Testis (tissue), 3 donors: ENCODE measurements around the gene GCLM. TPM values are rescaled to one million over a fixed set of nuclear protein-coding genes. Genes with fewer than 3 reads are reported as not detected.

Experiments
- DNase-seq: peaks from one replicate; pipeline ENCODE4 v3.0.0-alpha.2; 2019
- H3K27ac ChIP-seq, 2 donors: fragments of 200-600 bp; sonication (generic); one replicate each; pipeline ENCODE4 v1.5.1; 2019
- H3K27me3 ChIP-seq: fragments of 200-600 bp; sonication (generic); one replicate; pipeline ENCODE4 v1.5.1; 2019
- H3K36me3 ChIP-seq: fragments of 200-600 bp; sonication (generic); one replicate; pipeline ENCODE4 v1.5.1; 2017; ENCODE audit warnings: low read depth; ENCODE audit errors: missing control alignments
- H3K4me1 ChIP-seq: fragments of 200-600 bp; sonication (generic); one replicate; pipeline ENCODE4 v1.5.1; 2019
- H3K4me3 ChIP-seq, 2 donors: fragments of 200-600 bp; sonication (generic); one replicate each; pipeline ENCODE4 v1.5.1; 2017 to 2019
- H3K9me3 ChIP-seq: fragments of 200-600 bp; sonication (generic); one replicate; pipeline ENCODE4 v1.5.1; 2017
- POLR2A ChIP-seq: fragments of 450-650 bp; IDR thresholded peaks from one replicate; pipeline ENCODE4 v1.6.1; 2017; ENCODE audit warnings: antibody characterized with exemption, mild to moderate bottlenecking, moderate library complexity
- WGBS, 2 donors: methylation state at CpG; one replicate each; pipeline ENCODE4 v1.1.5; 2018; 5-methylcytosine and 5-hydroxymethylcytosine counted together
- intact Hi-C: fragments of 100-400 bp; cut with DNase I; formaldehyde crosslinking; loops from one replicate; pipeline ENCODE4 v1.15.1; 2023; ENCODE audit warnings: low total_unique reads
- microRNA counts, 2 donors: library from miRNA; unstranded; fragments of <30 nt; microRNA quantifications; one replicate each; lab custom pipeline; 2016
- microRNA-seq, 2 donors: library from miRNA; unstranded; fragments of <30 nt; microRNA quantifications; one replicate each; pipeline ENCODE4, GENCODE V29; 2016; ENCODE audit warnings: borderline number of aligned reads in 2 of 2, borderline replicate concordance in 1 of 2
- polyA plus RNA-seq: library from polyadenylated mRNA; stranded (reverse); fragments of 350-450 nt; fragmentation: Illumina TruSeq; extraction: RNeasy Lipid Tissue Mini Kit (QIAGEN cat#74804); gene quantifications from one replicate; pipeline ENCODE4 v1.2.3, GENCODE V29; 2014; ENCODE audit warnings: low read depth, low replicate concordance; ENCODE audit not compliant: insufficient read depth
- small RNA-seq, 2 donors: library from RNA; depleted of rRNA; stranded (forward); fragments of <200 nt; gene quantifications; one replicate each; pipeline ENCODE3, GENCODE V24; 2016
- total RNA-seq, 2 donors: library from RNA; depleted of rRNA; stranded (reverse); fragments of >200 nt; gene quantifications; one replicate each; pipeline ENCODE4 v1.2.3, GENCODE V29; 2016
- TF ChIP-seq, protein P1 (sequence below), 3 experiments: fragments of 450-650 bp in 2 of 3; fragments of 200-600 bp in 1 of 3; sonication (generic) in 1 of 3; IDR thresholded peaks; one replicate each; pipeline ENCODE4 v1.5.1; 2016 to 2019; ENCODE audit warnings: antibody characterized with exemption in 3 of 3, mild to moderate bottlenecking in 2 of 3, moderate library complexity in 1 of 3

GCLM gene
- total and polyA plus RNA-seq, 3 donors from 2014 or later = 4.9 to 11.8 (median 5.2) TPM

DNA sequence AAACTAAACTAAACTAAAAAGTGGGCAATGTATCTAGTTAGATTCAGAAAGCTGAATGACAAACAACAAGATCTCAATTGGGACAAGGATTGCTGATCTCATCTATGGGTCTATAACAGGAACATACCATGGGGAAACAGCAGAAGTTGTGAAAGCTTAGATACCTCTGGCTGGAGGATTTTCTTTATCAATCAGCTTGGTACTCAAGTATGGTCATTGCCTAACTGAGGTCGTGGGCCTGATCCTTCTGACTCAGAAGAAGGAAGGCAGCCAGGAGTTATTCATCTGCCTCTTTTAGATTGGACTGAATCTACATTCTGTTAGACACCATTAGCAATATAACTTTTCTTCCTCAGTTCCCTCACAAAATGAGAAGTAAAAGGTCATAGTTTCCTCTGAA, 69.9 kb downstream of the GCLM start:
- H3K27ac ChIP-seq = no peak overlapping the region
- 56 to 67% methylated on average over 1 of the region's 1 CpG for whole genome bisulfite sequencing, 2 donors
- H3K9me3 ChIP-seq = no peaks in the 10 kb centered on the region

DNA sequence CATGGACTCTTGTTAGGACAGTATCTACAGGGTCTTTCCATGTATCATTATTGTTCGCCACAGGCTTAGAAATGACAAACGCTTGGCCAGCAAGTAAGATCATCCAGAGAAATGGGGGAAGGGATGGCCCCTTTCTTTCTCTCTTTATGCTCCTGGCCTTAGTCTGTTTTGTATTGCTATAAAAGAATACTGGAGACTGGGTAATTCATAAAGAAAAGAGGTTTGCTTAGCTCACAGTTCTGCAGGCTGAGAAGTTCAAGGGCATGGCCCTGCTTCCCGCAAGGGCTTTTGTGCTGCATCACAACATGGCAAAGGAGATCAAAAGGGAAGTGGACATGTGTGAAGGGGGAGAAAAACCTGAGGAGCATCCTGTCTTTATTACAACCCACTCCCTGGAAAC, 71.3 kb downstream of the GCLM start:
- Histone ChIP-seq H3K36me3 (no peaks in the 10 kb centered on the region), H3K4me1 (peaks cover 24% of the 10 kb centered on the region), H3K9me3 (no peaks in the 10 kb centered on the region), H3K27ac (no peak overlapping the region), H3K27me3 (no peaks in the 10 kb centered on the region), H3K4me3 (no peak overlapping the region)
- 90 to 92% methylated on average over 3 of the region's 3 CpGs for whole genome bisulfite sequencing, 2 donors
- no peak for DNase-seq
- TF ChIP-seq, protein P1, sequence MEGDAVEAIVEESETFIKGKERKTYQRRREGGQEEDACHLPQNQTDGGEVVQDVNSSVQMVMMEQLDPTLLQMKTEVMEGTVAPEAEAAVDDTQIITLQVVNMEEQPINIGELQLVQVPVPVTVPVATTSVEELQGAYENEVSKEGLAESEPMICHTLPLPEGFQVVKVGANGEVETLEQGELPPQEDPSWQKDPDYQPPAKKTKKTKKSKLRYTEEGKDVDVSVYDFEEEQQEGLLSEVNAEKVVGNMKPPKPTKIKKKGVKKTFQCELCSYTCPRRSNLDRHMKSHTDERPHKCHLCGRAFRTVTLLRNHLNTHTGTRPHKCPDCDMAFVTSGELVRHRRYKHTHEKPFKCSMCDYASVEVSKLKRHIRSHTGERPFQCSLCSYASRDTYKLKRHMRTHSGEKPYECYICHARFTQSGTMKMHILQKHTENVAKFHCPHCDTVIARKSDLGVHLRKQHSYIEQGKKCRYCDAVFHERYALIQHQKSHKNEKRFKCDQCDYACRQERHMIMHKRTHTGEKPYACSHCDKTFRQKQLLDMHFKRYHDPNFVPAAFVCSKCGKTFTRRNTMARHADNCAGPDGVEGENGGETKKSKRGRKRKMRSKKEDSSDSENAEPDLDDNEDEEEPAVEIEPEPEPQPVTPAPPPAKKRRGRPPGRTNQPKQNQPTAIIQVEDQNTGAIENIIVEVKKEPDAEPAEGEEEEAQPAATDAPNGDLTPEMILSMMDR (IDR thresholded peaks at IDR 0.05) = no peak
- TF ChIP-seq POLR2A = no peak
- intact Hi-C loops = no loop called here

More for the DNA sequence above, 69.9 kb downstream of the GCLM start:
- Histone ChIP-seq H3K27me3 (no peaks in the 10 kb centered on the region), H3K36me3 (no peaks in the 10 kb centered on the region), H3K4me1 (peaks cover 34% of the 10 kb centered on the region), H3K4me3 (no peak overlapping the region)
- intact Hi-C loops = no loop called here
- TF ChIP-seq POLR2A = no peak
- TF ChIP-seq, protein P1 (IDR thresholded peaks at IDR 0.05) = no peak
- no peak for DNase-seq

MicroRNAs within 50 kb of the gene (microRNA counts, 767-probe panel; counts per million panel counts)
- 0 to 152 counts per million in 2 donors for microRNA hsa-miR-760 (lab: Ali Mortazavi, UCI)

Small RNA genes lying within 50 kb of the gene (microRNA-seq; reads per million reads assigned to microRNA genes)
- 280 to 675 reads per million in 2 donors for gene MIR760

Small RNA genes lying within 50 kb of the gene (small RNA-seq; reads per million reads assigned to genes)
- gene AL117351.2 (0 reads per million in 2 donors), gene MIR760 (2.4 to 6.3 reads per million in 2 donors)

Other genes starting within 250 kb of the GCLM start
- gene BCAR3, start 227.6 kb downstream of the GCLM start, total RNA-seq = 10 to 100 TPM; 42.9 to 55.9 TPM
- 23.2 TPM for gene BCAR3, start 227.6 kb downstream of the GCLM start, polyA plus RNA-seq
- 10 to 100 TPM; 30.8 to 35.4 TPM for gene DNTTIP2, start 30.2 kb downstream of the GCLM start, total RNA-seq
- 17.0 TPM for gene DNTTIP2, start 30.2 kb downstream of the GCLM start, polyA plus RNA-seq
- gene ABCA4, start 211.7 kb upstream of the GCLM start, total RNA-seq = 1 to 10 TPM; 1.6 to 1.8 TPM
- gene ABCA4, start 211.7 kb upstream of the GCLM start, polyA plus RNA-seq = 1.8 TPM